ENCODE data around the gene CTF1.
"Not testable (repeated sequence)": the region's sequence is repeated elsewhere in the genome, so short reads cannot be mapped to it uniquely, and the experiment has no call there.

Gene CTF1

DNA sequence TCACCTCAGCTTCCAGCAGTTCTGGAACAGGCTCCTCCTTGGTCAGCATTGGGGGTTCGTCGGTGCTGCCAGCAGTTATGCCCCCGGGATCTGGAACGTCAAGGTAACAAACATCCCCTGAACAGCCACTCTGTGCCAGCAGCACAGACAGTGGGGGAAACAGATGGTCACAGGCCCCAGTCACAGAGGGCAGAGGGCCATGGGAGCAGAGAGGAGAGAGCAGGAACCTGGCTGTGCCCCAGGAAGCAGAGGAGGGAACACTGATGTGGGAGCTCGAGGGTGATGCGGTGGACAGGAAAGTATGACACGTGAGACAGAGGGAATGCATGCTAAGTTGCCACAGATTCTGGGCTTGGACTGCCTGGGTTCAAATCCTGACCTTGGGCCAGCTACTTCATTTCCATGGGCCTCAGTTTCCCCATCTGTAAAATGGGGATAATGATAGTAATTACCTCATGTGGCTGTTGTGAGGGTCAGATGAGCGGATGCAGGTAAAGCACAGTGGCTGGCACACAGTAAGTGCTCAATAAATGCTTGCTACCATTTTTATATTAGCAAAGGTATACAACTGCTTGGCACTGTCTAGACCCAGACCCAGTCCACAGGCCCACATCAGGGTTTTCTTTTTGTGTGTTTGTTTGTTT is 7.4 kb upstream of the CTF1 start:
- DNase-seq (ENCODE audit: low spot score), result no peak

DNA sequence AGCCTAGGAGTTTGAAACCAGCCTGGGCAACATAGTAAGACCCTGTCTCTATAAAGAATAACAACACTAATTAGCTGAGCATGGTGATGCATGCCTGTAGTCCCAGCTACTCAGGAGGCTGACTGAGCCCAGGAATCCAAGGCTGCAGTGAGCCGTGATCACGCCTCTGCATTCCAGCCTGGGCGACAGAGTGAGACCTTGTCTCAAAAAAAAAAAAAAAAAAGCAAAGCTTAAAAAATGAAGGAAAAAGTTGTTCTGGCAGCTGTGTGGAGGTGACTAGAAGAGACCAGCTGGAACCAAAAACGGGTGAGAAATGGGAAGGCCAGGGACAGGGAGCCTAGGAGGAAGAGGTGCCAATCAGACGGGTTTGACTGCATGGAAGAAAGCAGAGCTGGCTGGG is 6.7 kb upstream of the CTF1 start:
- no peak for DNase-seq (ENCODE audit: low spot score)

DNA sequence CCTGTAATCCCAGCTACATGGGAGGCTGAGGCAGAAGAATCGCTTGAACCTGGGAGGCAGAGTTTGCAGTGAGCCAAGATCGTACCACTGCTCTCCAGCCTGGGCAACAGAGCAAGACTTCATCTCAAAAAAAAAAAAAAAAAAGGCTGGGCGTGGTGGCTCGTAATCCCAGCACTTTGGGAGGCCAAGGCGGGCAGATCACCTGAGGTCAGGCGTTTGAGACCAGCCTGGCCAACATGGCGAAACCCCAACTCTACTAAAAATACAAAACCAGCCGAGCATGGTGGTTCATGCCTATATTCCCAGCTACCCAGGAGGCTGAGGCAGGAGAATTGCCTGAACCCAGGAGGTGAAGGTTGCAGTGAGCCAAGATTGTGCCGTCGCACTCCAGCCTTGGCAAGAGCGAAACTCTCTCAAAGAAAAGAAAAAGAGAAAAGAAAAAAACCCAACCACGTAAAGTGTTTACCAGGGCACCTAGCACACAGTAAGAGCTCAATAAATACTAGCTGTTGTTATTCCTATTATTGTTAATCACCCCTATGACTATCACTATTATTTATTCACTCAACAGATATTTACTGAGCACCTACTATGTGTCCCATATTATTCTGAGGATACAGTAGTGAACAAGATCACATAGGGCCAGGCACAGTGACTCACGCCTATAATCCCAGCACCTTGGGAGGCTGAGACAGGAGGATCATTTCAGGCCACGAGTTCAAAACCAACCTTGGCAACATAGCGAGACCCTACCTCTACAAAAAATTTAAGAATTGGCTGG is 5.2 kb upstream of the CTF1 start:
- DNase-seq (ENCODE audit: low spot score), result not testable (repeated sequence)

DNA sequence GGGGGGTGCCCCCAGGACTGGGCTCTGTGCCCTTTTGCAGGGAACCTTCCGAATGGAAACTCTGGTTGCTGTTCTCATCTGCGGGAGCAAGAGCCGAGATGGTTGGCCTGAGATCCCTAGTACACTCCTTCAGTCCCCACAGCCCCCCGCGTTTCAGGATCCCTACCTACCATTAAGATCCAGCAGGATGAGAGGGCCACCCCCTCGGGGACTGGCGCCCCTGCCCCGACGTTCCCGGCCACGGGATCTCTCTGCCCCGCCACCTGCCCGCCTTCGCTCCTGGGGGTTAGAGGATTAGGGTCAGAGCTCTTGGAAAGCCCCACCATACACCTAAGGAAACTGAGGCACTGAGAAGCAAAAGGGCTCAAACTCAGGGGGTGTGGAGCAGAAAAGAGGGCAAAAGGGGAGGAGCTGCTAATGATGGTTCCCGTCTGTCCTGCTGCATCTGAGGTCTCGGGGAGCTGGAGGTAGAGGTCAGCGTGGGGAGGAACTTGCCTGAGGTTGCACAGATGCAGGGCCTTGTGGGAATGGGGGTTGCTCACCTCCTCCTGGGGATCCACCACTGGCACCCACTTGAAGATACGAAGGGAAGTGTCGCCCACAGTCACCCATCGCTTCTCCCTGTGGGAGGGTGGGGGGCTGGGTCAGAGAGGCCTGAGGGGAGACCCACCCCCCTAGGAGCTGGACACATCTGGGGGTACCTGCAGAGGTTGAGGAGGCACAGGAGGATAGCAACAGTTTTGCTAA is 3.6 kb upstream of the CTF1 start:
- no peak for DNase-seq (ENCODE audit: low spot score)

DNA sequence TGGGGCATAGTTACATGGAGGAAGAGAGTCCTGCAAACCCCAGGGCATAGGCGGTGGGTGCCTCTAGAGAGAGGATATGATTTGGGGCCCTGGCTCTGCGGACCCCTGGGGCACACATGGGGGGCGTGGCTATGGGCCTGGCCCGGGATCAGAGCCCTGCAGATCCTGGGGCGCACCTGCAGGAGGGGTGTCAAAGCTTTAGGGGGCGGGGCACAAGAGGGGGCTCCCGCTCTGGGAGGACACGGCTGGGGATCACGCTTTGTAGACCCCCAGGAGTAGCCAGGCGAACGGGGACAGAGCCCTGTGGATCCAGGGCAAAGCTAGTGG is 3.0 kb upstream of the CTF1 start:
- DNase-seq (ENCODE audit: low spot score), result no peak

DNA sequence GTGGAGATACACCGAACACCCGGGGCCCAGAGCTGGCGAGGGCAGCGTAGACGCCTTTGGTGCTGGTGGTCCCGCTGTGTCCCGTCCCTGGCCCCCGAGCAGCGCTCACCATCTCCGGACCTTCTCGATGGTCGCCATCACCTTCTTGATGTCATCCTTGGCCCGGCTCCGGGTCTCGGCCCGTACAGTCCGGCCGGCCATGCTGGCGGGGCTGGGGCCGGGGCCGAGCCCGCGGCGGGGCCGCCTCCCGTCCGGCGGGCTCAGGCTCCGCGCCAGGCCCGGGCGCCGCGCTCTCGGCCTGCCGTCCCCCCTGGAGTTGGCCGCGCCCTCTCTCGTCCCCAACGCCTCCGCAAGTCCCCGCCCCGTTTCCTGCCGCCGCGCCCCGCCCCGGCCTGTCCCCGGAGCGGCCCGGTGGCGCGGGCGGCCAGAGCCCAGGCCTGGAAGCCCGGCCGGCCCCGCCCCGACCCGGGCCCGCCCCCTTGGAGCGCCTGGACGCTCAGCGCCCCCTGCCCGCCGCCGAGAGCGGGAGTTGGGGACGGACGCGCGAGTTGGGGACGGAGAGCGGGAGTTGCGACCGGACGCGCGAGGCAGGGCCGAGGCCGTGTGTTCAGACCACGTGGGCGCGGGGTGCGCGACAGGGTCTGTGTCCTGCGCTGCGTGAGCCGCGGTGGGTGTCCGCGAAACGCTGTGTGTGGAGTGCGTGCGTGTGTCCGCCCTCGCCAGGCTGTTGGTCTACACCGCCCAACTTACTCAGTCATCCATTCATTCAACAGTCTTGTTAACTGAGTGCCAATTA is 2.5 kb upstream of the CTF1 start, which contains the start of gene BCL7C:
Gene BCL7C (minus strand): TSS at position 334 of the 796 bp plus-strand sequence. CDS start 133 bp downstream, at position 201.
- DNase-seq (ENCODE audit: low spot score), result peak; percentile 82

DNA sequence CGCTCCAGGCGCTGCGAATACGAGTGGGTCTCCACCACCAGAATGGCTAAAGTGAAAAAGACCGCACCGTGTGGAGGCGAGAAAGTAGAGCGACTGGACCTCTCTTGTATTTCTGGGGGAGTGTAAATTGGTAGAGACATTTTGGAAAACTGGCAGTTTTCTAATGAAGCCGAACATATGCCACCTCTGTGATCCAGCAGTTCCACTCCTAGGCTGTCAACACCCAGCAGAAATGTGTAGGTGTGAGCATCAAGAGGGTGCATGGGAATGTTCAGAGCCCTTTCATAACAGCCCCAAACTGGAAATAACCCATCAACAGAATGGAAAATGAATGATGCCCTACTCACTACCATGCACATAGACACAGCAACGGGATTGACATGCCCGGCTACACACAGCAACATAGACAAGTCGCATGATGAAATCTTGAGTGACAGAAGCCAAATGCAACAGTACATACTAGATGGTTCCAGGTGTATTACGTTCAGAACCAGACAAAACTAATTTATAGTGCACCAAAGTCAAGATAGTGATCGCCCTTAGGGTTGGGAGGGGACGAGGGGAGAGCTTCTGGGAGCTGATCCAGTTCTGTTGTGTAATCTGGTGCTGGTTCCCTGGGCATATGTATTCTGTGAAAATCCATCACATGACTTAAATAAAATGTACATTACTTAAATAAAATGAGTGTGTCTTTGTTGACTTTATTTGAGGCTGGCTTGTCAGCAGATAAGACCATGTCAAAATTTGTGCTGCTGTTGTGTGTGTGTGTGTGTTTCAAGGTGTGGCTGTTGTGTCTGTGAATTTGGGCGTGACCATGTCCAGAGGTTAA is 1.7 kb upstream of the CTF1 start:
- DNase-seq (ENCODE audit: low spot score), result no peak

DNA sequence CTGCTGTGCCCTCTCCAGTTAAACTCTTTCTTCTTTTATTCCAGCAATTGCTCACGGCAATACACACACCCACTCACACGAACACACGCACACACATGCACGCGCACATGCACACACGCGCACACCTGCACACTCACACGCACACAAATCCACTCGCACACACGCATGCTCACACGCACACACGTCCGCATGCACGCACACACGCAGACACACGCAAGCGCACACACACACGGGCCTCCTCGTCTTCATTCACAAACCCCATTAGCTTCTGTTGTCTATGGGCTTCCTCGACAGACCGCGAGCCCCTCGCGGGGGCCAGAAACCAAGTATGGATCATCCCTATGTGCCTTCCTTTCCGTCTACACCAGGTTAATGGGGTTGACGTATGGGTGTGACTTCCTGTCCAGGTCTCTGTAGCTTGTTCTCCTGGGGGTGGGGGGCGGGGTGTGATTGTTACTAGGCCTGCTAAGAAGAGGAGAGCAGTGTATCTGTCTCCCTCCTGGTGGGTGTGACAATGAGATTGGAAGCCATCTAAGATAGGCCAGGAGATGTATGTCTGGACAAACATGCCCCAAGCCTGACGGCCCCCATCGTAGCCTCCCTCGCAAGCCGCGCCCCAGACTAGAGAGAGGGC is 670 bp upstream of the CTF1 start:
- DNase-seq (ENCODE audit: low spot score), result no peak

DNA sequence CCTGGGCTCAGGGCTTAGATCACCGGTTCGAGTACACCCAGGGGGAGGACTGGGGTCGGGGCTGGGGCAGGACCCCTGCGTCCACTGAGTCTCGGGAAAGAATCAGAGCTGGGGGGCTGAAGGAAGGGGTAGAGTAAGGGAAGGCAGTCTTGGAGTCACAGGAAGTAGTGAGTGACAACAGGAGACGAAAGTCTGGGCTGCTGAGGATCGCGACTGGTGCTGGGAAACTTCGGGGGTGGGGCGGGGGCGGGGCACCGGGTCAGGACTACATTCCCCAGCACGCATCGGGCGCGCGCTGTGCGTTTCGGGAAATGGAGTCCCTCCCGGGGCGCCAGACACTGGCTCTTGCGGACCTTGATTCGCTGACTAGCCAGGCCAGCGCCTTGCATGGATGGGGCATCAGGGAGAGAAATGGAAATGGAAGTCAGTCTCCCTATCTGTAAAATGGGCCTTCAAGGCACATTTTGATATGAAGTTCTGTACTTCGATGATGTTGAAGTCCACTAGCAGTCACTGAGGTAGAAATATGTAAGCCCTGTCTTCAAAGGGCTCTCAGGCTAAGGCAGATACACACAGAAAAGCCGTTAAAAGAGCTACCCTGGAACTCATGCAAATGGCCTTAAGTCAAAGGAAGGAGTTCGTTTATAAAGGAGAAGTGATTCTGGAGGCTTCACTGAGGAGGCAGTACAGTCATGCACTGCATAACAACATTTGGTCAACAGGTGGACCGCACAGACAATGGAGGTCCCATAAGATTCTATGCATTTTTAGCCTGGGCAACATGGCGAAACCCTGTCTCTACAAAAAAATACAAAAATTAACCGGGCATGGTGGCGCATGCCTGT is 697 bp downstream of the CTF1 start:
- peak; percentile 84 for DNase-seq (ENCODE audit: low spot score)

DNA sequence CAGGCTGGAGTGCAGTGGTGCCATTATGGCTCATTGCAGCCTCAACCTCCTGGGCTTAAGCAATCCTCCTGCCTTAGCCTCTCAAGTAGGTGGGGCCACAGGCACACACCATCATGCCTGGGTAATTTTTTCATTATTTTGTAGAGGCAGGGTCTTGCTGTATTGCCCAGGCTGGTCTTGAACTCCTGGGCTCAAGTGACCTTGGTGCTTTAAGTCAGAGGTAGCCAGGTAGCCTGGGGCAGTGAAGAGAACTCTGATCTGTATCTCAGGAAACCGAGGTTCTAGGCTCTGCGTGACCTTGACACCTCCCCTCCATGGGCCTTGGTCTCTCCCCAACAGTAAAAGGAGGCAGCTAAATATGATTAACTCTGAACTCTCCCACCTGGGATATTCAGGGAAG is 3.4 kb downstream of the CTF1 start:
- DNase-seq (ENCODE audit: low spot score), result no peak

DNA sequence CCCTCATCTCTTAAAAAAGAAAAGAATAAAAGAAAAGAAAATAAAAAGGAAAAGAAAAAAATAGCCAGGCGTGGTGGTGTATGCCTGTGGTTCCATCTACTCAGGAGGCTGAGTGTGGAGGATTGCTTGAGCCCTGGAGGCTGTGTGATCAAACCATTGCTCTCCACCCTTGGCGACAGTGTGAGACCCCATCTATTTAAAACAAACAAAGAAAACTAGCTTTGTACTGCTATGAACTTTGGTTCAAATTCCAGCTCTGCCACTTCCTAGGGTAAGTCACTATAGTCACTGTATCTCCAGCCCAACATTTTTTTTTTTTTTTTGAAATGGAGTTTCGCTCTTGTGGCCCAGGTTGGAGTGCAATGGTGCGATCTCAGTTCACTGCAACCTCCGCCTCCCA is 4.2 kb downstream of the CTF1 start:
- DNase-seq (ENCODE audit: low spot score), result no peak

DNA sequence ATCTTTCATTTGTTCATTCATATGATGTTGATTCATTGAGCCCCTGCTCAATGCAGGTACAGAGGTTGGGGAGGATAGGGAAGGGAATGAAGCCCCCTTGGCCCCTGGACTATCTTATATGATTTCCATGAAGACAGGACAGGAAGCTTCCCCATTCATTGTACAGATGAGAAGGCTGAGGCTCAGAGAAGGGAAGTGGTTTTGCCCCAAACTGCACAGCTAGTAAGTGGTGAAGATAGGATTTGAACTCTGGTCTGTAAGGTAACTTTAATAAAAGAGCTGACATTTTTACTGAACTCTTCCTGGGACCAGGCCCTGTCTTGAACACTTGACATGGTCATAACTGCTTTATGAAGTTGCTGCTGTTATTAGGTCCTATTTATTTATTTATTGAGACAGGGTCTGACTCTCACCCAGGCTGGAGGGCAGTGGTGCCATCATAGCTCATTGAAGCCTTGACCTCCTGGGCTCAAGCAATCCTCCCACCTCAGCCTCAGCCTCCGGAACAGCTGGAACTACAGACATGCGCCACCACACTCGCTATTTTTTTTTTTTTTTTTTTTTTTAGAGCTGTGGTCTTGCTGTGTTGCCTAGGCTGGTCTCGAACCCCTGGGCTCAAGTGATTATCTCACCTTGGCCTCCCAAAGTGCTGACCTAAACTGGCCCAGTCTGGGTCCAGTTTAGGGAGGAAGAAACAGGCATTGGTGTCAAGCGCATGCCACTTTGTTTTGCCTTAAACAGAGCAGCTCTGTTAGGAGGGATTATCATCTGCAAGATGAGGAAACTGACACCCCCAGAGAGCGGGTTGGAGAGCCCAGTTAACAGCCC is 5.0 kb downstream of the CTF1 start:
- DNase-seq (ENCODE audit: low spot score), result no peak

DNA sequence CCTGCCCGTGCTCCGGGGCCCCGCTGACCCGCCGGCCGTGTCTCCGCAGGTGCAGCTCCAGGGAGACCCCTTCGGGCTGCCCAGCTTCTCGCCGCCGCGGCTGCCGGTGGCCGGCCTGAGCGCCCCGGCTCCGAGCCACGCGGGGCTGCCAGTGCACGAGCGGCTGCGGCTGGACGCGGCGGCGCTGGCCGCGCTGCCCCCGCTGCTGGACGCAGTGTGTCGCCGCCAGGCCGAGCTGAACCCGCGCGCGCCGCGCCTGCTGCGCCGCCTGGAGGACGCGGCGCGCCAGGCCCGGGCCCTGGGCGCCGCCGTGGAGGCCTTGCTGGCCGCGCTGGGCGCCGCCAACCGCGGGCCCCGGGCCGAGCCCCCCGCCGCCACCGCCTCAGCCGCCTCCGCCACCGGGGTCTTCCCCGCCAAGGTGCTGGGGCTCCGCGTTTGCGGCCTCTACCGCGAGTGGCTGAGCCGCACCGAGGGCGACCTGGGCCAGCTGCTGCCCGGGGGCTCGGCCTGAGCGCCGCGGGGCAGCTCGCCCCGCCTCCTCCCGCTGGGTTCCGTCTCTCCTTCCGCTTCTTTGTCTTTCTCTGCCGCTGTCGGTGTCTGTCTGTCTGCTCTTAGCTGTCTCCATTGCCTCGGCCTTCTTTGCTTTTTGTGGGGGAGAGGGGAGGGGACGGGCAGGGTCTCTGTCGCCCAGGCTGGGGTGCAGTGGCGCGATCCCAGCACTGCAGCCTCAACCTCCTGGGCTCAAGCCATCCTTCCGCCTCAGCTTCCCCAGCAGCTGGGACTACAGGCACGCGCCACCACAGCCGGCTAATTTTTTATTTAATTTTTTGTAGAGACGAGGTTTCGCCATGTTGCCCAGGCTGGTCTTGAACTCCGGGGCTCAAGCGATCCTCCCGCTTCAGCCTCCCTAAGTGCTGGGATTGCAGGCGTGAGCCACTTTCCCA is 5.9 kb downstream of the CTF1 start:
- DNase-seq (ENCODE audit: low spot score), result peak; percentile 61

DNA sequence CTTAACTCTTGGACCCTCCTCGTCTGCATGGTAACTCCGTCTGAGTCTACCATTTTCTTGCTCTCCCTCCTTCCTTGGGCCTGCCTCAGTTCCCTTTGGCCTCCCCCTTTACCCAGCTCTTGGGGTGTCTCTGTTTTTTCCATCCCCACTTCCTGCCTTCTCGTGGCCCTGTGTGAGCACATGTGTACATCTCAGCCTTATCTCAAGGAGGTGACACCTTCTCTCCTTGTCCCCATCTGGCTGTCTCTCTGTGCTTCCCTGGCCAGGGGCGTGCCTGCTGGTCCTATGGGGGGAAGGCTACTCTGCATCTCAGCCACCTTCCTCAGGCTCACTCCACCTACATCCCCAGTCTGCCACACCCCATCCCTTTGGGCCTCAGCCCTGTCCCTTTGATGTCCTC is 6.6 kb downstream of the CTF1 start:
- no peak for DNase-seq (ENCODE audit: low spot score)

DNA sequence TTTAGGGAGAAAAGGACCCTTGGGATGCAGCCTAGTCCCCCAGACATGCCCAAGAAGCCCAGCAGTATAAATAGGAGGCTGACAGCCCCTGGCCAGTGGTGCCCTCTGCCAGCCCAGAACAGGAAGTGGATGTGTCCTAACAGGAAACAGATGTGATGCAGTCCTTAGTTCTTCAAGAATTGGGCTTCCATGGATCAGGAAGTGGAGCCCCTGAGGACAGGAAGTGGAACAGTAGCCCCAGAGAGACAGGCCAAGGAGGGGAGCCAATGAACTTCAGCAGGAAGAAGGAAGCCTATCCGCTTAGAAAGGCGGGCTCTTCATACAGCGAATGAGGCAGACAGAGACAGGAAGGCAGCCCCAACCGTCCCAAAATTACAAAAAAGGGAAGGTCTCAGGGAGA is 7.2 kb downstream of the CTF1 start:
- peak; percentile 93 for DNase-seq (ENCODE audit: low spot score)

DNA sequence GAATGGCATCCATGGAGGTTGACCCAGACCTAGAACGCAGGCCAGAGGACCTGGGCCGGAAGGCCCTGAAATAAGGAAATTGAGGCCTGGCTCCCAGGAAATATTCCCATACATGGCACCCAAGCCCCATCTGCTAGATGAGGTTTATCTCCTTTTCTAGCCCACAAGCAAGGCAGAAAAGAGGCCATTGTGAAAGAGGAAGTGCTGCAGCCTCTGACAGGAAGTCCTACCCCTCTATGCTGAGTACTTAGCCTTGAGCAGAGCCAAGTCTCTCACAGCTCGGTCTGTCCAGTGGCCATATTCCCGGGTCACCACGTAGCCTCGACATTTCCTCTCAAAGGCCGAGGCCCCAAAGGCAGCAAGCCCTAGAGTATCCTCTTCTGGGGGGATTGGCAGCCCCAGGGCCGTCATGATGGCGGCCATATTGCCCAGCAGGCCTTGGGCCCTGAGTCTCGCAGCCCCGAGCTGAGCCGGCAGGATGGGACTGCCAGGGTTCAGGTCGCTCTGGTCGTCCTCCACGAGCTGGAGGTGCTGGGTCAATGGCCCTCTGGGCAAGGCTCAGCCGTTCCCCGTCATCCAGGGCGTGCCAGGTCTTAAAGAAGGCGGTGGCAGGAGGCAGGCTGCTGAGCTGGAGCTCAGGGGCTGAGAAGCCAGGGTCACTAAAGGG is 7.8 kb downstream of the CTF1 start:
- no peak for DNase-seq (ENCODE audit: low spot score)

DNA sequence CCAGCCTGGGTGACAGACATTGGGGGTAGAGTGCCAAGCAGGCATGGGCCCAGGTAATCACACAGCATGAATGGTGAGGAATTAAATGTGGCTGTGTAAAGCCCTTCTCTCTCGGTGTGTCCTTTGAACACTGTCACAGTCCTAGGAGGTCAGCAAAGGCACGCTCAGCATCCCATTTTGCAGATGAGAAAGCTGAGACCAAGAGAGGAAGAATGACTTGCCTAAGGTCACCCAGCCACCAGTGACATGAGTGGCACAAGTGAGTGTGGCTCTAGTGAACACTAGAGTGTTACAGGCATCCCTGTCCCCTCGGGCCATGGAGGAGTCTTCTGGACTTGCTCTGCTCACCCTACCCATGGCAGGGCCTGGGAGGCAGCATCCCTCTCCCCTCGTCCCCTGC is 10.7 kb downstream of the CTF1 start:
- DNase-seq (ENCODE audit: low spot score), result no peak

Measured in kidney capillary endothelial cell (primary cell).